Measurements from ENCODE around the gene MDM2. TPM values are rescaled to one million over a fixed set of nuclear protein-coding genes. Genes with fewer than 3 reads are reported as not detected.
"Not testable (repeated sequence)": the region's sequence is repeated elsewhere in the genome, so short reads cannot be mapped to it uniquely, and the experiment has no call there.

Gene MDM2
- total and polyA plus RNA-seq, 2 of the 13 experiments (the other 11 are each of a cell fraction or from before 2014, with no cell fraction given): 29.3 to 314 TPM

DNA sequence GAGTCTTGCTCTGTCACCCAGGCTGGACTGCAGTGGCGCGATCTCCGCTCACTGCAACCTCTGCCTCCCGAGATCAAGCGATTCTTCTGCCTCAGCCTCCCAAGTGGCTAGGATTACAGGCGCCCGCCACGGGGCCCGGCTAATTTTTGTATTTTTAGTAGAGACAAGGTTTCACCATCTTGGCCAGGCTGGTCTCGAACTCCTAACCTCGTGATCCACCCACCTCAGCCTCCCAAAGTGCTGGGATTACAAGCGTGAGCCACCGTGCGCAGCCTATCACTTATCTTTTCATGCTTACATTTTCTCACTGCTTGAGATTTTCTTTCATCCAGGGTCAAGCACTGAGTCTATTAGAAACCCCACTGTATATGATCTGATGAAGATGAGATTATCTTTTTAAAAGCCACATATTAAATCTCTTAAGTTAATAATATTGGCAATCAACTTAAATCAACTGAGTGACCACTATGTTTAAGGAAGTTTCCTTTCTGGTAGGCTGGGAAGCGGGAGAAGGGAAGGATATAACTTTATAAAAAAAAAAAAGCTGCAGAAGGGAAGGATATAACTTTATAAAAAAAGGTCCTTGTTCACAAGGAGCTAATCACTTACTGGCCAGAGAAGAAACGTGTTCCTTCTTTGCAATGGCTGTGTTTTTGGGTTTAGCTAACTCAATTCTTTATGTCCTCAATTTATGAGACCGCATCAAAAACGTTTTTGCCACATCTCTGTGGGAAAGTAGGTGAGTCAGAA, 1.3 kb upstream of the MDM2 start:
- peak overlapping the region; percentile 99 for H3K27ac ChIP-seq (ENCODE audit: extremely low read length, insufficient read depth, low read length)

DNA sequence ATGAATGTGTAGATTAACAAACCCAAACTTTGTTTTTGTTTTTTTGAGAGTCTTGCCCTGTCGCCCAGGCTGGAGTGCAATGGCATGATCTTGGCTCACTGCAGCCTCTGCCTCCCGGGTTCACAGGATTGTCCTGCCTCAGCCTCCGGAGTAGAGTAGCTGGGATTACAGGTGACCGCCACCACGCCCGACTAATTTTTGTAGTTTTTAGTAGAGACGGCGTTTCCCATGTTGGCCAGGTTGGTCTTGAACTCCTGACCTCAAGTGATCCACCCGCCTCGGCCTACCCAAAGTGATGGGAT, 752 bp upstream of the MDM2 start:
- H3K27me3 ChIP-seq (ENCODE audit: control insufficient read depth in 1 of 2, insufficient read depth in 2 of 2, low read length in 2 of 2); H3K36me3 ChIP-seq (replicated peaks in 1 of 2; ENCODE audit: control insufficient read depth in 1 of 2, insufficient read depth in 2 of 2, low read length in 2 of 2); H2AFZ ChIP-seq (ENCODE audit: low read length); FAIRE-seq; DNase-seq (ENCODE audit: low spot score); BruUV-seq (replicated peaks); ATAC-seq; CTCF ChIA-PET (ENCODE audit: low intra/inter-chr PET ratio, low total read pairs); H3K9me3 ChIP-seq (ENCODE audit: low read length): not testable (repeated sequence)
- intact Hi-C loops (cut with micrococcal nuclease; ENCODE audit: unreplicated experiment) (loop anchor here (1.0 to 5.0 kb wide), 2 partner anchors 61 to 195 kb away; partner anchors contain the start of genes RAP1B and SLC35E3), in situ Hi-C loops (cut with HindIII; ENCODE audit: extremely low pct_ligation_motif_present, low pct_unique_long_range_greater_than_20kb) (loop anchor here (5.0 kb wide), 1 partner anchor 60 kb away; the partner anchor contains the start of gene SLC35E3)
- peak overlapping the region; percentile 92 for H3K9ac ChIP-seq (ENCODE audit: insufficient read depth, low read depth, low read length)
- peaks cover 63% of the 10 kb centered on the region for H3K79me2 ChIP-seq (ENCODE audit: insufficient read depth, low read length)
- POLR2A ChIA-PET: interaction anchor here (0.8 to 3.3 kb wide), 12 partner anchors 11 to 475 kb away, joined by 3 to 184 read pairs (median 8); partner anchors contain the start of genes MDM1 and SLC35E3
- peak overlapping the region; percentile 88 for H3K4me2 ChIP-seq (ENCODE audit: low read depth, low read length)
- WGBS (ENCODE audit: low lambda C conversion rate): 7% methylated on average over 2 of the region's 10 CpGs
- peaks cover 21% of the 10 kb centered on the region for H3K4me1 ChIP-seq (ENCODE audit: insufficient read depth, low read length)
- peak overlapping the region; percentile 82 to 93 (median 88) for H3K4me3 ChIP-seq (replicated peaks in 1 of 3; ENCODE audit: insufficient read depth in 1 of 3, low read depth in 2 of 3, low read length in 3 of 3)
- peak overlapping the region; percentile 99 for H3K27ac ChIP-seq (ENCODE audit: extremely low read length, insufficient read depth, low read length)
- peaks cover 13% of the 10 kb centered on the region for H4K20me1 ChIP-seq (ENCODE audit: insufficient read depth, low read length)
- TF ChIP-seq, protein P1, sequence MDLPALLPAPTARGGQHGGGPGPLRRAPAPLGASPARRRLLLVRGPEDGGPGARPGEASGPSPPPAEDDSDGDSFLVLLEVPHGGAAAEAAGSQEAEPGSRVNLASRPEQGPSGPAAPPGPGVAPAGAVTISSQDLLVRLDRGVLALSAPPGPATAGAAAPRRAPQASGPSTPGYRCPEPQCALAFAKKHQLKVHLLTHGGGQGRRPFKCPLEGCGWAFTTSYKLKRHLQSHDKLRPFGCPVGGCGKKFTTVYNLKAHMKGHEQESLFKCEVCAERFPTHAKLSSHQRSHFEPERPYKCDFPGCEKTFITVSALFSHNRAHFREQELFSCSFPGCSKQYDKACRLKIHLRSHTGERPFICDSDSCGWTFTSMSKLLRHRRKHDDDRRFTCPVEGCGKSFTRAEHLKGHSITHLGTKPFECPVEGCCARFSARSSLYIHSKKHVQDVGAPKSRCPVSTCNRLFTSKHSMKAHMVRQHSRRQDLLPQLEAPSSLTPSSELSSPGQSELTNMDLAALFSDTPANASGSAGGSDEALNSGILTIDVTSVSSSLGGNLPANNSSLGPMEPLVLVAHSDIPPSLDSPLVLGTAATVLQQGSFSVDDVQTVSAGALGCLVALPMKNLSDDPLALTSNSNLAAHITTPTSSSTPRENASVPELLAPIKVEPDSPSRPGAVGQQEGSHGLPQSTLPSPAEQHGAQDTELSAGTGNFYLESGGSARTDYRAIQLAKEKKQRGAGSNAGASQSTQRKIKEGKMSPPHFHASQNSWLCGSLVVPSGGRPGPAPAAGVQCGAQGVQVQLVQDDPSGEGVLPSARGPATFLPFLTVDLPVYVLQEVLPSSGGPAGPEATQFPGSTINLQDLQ (CRISPR knock-in tag; IDR thresholded peaks at IDR 0.05): peak; percentile 52; the same call in 1 of the 2 replicates
- TF ChIP-seq ZMYM2 (CRISPR knock-in tag; IDR thresholded peaks at IDR 0.05): peak; percentile 60; the same call in 1 of the 2 replicates
- TF ChIP-seq, protein P2, sequence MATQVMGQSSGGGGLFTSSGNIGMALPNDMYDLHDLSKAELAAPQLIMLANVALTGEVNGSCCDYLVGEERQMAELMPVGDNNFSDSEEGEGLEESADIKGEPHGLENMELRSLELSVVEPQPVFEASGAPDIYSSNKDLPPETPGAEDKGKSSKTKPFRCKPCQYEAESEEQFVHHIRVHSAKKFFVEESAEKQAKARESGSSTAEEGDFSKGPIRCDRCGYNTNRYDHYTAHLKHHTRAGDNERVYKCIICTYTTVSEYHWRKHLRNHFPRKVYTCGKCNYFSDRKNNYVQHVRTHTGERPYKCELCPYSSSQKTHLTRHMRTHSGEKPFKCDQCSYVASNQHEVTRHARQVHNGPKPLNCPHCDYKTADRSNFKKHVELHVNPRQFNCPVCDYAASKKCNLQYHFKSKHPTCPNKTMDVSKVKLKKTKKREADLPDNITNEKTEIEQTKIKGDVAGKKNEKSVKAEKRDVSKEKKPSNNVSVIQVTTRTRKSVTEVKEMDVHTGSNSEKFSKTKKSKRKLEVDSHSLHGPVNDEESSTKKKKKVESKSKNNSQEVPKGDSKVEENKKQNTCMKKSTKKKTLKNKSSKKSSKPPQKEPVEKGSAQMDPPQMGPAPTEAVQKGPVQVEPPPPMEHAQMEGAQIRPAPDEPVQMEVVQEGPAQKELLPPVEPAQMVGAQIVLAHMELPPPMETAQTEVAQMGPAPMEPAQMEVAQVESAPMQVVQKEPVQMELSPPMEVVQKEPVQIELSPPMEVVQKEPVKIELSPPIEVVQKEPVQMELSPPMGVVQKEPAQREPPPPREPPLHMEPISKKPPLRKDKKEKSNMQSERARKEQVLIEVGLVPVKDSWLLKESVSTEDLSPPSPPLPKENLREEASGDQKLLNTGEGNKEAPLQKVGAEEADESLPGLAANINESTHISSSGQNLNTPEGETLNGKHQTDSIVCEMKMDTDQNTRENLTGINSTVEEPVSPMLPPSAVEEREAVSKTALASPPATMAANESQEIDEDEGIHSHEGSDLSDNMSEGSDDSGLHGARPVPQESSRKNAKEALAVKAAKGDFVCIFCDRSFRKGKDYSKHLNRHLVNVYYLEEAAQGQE (IDR thresholded peaks at IDR 0.05; ENCODE audit: borderline replicate concordance in 1 of 2, low read depth in 1 of 2, low read length in 2 of 2): 0 out of 4 replicates have a peak, but pooled peaks of 1 of the 2 experiments have one; percentile 22
- TF ChIP-seq ZNF761 (CRISPR knock-in tag; conservative IDR thresholded peaks at IDR 0.05): 0 out of 2 replicates have a peak, but pooled peaks have one; percentile 7
- peak; percentile 85; the same call in 1 of the 2 replicates for TF ChIP-seq SSRP1 (CRISPR knock-in tag; IDR thresholded peaks at IDR 0.05)

More for the DNA sequence above, 1.3 kb upstream of the MDM2 start:
- Histone ChIP-seq H3K4me2 (ENCODE audit: low read depth, low read length) (peak overlapping the region; percentile 88), H3K79me2 (ENCODE audit: insufficient read depth, low read length) (peaks cover 58% of the 10 kb centered on the region), H3K4me1 (ENCODE audit: insufficient read depth, low read length) (peaks cover 20% of the 10 kb centered on the region), H3K36me3 (replicated peaks in 1 of 2; ENCODE audit: control insufficient read depth in 1 of 2, insufficient read depth in 2 of 2, low read length in 2 of 2) (no peaks in the 10 kb centered on the region), H4K20me1 (ENCODE audit: insufficient read depth, low read length) (peaks cover 9% of the 10 kb centered on the region), H3K4me3 (replicated peaks in 1 of 3; ENCODE audit: insufficient read depth in 1 of 3, low read depth in 2 of 3, low read length in 3 of 3) (peak overlapping the region; percentile 82 to 93 (median 88)), H3K27me3 (ENCODE audit: control insufficient read depth in 1 of 2, insufficient read depth in 2 of 2, low read length in 2 of 2) (peaks cover 0 to 5% of the 10 kb centered on the region in 2 experiments; a peak in 1 of 5 replicates), H3K9ac (ENCODE audit: insufficient read depth, low read depth, low read length) (peak overlapping the region; percentile 92), H2AFZ (ENCODE audit: low read length) (no peak overlapping the region), H3K9me3 (ENCODE audit: low read length) (no peaks in the 10 kb centered on the region)
- in situ Hi-C loops (cut with HindIII; ENCODE audit: extremely low pct_ligation_motif_present, low pct_unique_long_range_greater_than_20kb): loop anchor here (5.0 kb wide), 1 partner anchor 59 kb away; the partner anchor contains the start of gene SLC35E3
- intact Hi-C loops (cut with micrococcal nuclease; ENCODE audit: unreplicated experiment): loop anchor here (1.0 to 5.0 kb wide), 2 partner anchors 60 to 194 kb away; partner anchors contain the start of genes RAP1B and SLC35E3
- ChIA-PET POLR2A (interaction anchor here (2.2 to 3.3 kb wide), 5 partner anchors 11 to 60 kb away, joined by 6 to 184 read pairs (median 28); partner anchors contain the start of gene SLC35E3), CTCF (ENCODE audit: low intra/inter-chr PET ratio, low total read pairs) (no interaction called here)
- ATAC-seq (no peak), FAIRE-seq (no peak), DNase-seq (ENCODE audit: low spot score) (no peak)
- BruUV-seq (replicated peaks): no TSS peak
- TF ChIP-seq MAF1 (CRISPR knock-in tag; IDR thresholded peaks at IDR 0.05; ENCODE audit: borderline replicate concordance) (no peak), ZNF777 (CRISPR knock-in tag; IDR thresholded peaks at IDR 0.05) (no peak), SAP130 (CRISPR knock-in tag; IDR thresholded peaks at IDR 0.05; ENCODE audit: low read depth) (peak; percentile 26), ZNF577 (CRISPR knock-in tag; IDR thresholded peaks at IDR 0.05; ENCODE audit: borderline replicate concordance, low read depth) (no peak), RFX1 (IDR thresholded peaks at IDR 0.05) (no peak), TMF1 (CRISPR knock-in tag; IDR thresholded peaks at IDR 0.05; ENCODE audit: low read depth) (no peak), PHF21A (CRISPR knock-in tag; IDR thresholded peaks at IDR 0.05) (0 out of 2 replicates have a peak, but pooled peaks have one; percentile 23), SETDB1 (CRISPR knock-in tag; IDR thresholded peaks at IDR 0.05; ENCODE audit: borderline replicate concordance) (no peak), TOPORS (CRISPR knock-in tag; IDR thresholded peaks at IDR 0.05) (no peak), ZNF570 (CRISPR knock-in tag; IDR thresholded peaks at IDR 0.05; ENCODE audit: borderline replicate concordance) (no peak), NFE2L2 (IDR thresholded peaks at IDR 0.05; ENCODE audit: low read length) (no peak)
- 7% methylated on average over 18 of the region's 18 CpGs for WGBS (ENCODE audit: low lambda C conversion rate)

All from HepG2 (cell line).